ENCODE results near the gene FBXW10B. TPM values are rescaled to one million over a fixed set of nuclear protein-coding genes. Genes with fewer than 3 reads are reported as not detected.
A peak's percentile ranks its signal among the peaks of the same experiment; 100 is the strongest.
"Not testable (repeated sequence)": the region's sequence is repeated elsewhere in the genome, so short reads cannot be mapped to it uniquely, and the experiment has no call there.

The FBXW10B gene
- total and polyA plus RNA-seq, 8 donors = 1.1 to 2.1 (median 1.4) TPM

DNA sequence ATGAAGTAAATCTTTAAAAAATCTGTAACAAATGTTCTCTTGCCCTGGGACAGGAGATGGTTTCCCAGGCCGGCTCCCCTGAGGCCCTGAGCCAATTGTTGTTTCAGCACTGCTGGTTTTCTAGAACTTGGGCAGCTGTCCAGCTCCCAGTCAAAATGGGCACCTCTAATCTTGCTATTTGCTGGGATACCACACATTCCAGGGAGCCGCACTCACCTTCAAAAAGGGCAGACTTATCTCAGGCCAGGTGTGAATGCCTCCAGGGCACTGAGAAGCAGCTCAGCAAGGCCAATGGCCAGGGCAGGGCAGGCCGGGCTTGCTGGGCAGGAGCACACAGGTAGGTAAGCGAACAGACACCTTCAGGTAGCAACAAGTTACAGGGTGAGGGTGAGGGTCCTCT lies 40.2 kb upstream of the FBXW10B start:
- DNase-seq (peak in 2 of 4 donors; percentile 45 to 66), ATAC-seq (peak; percentile 88)
- Histone ChIP-seq H3K9me3 (no peaks in the 10 kb centered on the region), H3K4me1 (peaks cover 7 to 8% of the 10 kb centered on the region in 2 donors), H3K27ac (peak overlapping the region; percentile 55 to 61), H3K27me3 (no peaks in the 10 kb centered on the region), H3K4me3 (no peak overlapping the region), H3K36me3 (peaks cover 0 to 8% of the 10 kb centered on the region in 2 donors)
- TF ChIP-seq, protein P1, sequence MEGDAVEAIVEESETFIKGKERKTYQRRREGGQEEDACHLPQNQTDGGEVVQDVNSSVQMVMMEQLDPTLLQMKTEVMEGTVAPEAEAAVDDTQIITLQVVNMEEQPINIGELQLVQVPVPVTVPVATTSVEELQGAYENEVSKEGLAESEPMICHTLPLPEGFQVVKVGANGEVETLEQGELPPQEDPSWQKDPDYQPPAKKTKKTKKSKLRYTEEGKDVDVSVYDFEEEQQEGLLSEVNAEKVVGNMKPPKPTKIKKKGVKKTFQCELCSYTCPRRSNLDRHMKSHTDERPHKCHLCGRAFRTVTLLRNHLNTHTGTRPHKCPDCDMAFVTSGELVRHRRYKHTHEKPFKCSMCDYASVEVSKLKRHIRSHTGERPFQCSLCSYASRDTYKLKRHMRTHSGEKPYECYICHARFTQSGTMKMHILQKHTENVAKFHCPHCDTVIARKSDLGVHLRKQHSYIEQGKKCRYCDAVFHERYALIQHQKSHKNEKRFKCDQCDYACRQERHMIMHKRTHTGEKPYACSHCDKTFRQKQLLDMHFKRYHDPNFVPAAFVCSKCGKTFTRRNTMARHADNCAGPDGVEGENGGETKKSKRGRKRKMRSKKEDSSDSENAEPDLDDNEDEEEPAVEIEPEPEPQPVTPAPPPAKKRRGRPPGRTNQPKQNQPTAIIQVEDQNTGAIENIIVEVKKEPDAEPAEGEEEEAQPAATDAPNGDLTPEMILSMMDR (IDR thresholded peaks at IDR 0.05) = no peak
- intact Hi-C loops (cut with DNase I) = no loop called here

DNA sequence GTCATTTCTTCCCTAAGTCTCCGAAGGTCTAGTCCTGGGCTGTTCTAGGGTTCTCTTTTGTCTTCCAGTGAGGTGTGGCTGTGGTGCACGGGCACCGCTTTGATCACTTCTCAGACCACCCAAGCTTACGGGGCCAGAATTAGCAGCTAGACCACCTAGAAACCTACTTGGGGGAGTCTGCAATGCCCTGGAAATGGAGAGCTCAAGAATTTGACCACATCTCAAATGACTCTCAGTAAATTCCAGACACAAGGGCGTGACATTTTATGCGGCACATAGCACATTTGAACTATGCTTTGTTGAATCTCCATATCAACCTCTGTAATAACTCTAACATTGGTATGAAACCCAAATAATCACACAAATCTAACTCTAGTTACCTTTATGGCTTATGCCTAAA lies 39.7 kb upstream of the FBXW10B start:
- Histone ChIP-seq H3K4me3 (no peak overlapping the region), H3K4me1 (peaks cover 7 to 8% of the 10 kb centered on the region in 2 donors), H3K9me3 (no peaks in the 10 kb centered on the region), H3K27me3 (no peaks in the 10 kb centered on the region), H3K36me3 (peaks cover 0 to 7% of the 10 kb centered on the region in 2 donors), H3K27ac (peak overlapping the region in 1 of 2 donors; percentile 61)
- TF ChIP-seq, protein P1 (IDR thresholded peaks at IDR 0.05) = no peak
- ATAC-seq (peak; percentile 22), DNase-seq (no peak)
- intact Hi-C loops (cut with DNase I) = no loop called here

DNA sequence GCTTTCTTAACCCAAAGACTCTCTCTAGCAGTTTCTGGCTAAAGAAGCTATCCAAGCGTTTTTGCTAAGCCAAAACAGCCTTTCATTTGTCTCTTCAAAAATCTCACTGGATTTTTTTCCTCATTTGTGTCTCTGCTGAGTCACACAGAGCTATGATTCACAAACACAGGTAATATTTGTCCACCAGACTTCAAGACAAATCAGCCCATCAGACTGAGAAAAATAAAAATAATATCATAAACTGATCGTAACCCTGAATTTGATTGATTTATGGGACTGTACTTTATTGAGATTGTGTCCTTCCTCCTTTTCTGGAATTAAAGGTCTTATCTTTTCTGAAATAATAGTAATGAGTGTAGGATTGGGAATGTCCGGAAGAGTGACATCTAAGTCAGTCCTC lies 38.8 kb upstream of the FBXW10B start:
- TF ChIP-seq, protein P1 (IDR thresholded peaks at IDR 0.05) = no peak
- Histone ChIP-seq H3K27me3 (no peaks in the 10 kb centered on the region), H3K36me3 (no peaks in the 10 kb centered on the region), H3K27ac (no peak overlapping the region), H3K4me3 (no peak overlapping the region), H3K9me3 (no peaks in the 10 kb centered on the region), H3K4me1 (peaks cover 7 to 8% of the 10 kb centered on the region in 2 donors)
- intact Hi-C loops (cut with DNase I) = no loop called here
- ATAC-seq (no peak), DNase-seq (no peak)

DNA sequence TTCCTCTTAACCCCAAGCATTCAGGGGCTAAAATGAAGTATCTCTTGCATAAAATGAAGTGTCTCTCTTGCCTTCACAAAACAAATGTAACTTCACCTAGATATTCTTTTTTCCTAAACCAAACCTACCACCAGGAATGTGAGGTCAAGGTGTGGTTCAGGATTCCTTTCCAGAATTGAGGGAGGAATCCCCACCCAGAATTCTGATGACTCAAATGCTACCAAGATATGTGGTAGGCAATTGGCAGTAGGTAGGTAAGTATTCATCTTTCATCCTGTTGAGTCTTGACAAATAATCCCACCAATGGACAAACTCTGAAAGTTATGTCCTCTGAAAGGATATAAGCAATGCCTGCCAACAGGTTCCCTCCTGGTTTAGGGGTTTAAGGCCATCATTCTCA lies 38.4 kb upstream of the FBXW10B start:
- Histone ChIP-seq H3K36me3 (no peaks in the 10 kb centered on the region), H3K4me3 (no peak overlapping the region), H3K9me3 (no peaks in the 10 kb centered on the region), H3K27me3 (no peaks in the 10 kb centered on the region), H3K4me1 (peaks cover 7 to 8% of the 10 kb centered on the region in 2 donors), H3K27ac (no peak overlapping the region)
- ATAC-seq = no peak
- no peak for DNase-seq
- intact Hi-C loops (cut with DNase I) = no loop called here
- TF ChIP-seq, protein P1 (IDR thresholded peaks at IDR 0.05) = no peak

DNA sequence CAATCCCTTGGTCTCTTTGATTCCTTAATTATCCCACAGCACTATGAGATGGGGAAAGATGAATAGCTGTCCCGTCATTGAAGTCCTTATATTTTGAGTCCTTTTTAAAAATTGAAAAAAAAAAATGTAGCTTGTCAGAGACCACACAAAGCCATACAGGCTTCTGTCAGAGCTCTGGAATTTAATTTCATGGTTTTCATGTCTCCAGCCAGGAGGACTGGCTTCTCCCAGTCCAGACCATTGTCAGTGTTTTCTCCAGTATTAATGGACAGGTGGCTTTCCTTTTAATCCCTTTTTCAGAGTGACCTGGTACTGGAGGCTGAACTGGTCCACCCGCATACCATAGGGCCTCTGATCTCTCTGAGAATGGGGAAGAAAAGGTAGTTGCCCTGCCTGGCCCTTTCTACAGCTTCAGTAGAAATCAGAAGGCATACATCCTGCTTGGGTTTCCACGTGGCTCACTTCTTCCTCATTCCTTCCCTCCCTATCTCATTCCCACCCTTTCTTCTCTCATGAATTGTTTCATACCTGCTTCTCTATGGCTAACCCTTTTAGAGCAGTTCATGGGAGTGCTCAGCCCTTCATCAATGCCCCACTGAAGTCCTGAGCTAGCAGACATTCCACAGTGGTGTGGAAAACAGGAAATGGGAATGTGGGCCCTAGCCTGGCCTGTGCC lies 35.5 kb upstream of the FBXW10B start:
- no peaks in the 10 kb centered on the region for H3K36me3 ChIP-seq
- H3K4me1 ChIP-seq = peaks cover 12 to 31% of the 10 kb centered on the region in 2 donors
- ATAC-seq = no peak
- H3K27me3 ChIP-seq = no peaks in the 10 kb centered on the region
- DNase-seq = no peak
- intact Hi-C loops (cut with DNase I) = no loop called here
- H3K27ac ChIP-seq = no peak overlapping the region
- no peaks in the 10 kb centered on the region for H3K9me3 ChIP-seq
- TF ChIP-seq, protein P1 (IDR thresholded peaks at IDR 0.05) = no peak
- H3K4me3 ChIP-seq = no peak overlapping the region

DNA sequence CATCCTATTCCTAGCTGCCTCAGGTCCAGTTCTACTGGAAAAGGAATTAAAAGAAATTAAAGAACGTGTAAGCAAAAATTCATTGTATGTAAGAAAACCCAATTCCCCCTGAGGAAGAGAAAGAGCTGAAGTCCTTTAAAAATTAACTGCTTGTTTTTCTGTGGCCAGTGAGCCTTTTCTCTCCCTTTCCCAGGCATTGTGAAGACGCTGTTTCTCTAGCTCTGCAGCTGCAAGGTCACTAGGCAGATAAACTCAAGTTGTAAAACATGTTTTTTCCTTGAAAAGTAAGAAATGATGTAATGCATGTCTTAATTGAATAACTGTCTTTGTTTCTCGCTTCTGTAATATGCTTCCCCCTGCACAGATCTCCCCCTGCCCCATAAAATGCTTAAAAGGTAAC lies 34.9 kb upstream of the FBXW10B start:
- ATAC-seq; H3K27ac ChIP-seq; H3K36me3 ChIP-seq; H3K9me3 ChIP-seq; DNase-seq; H3K27me3 ChIP-seq; H3K4me3 ChIP-seq; intact Hi-C loops (cut with DNase I): not testable (repeated sequence)
- peaks cover 7 to 33% of the 10 kb centered on the region in 2 donors for H3K4me1 ChIP-seq
